Epithelial cell of esophagus (primary cell): ENCODE results near the gene REN.
A peak's percentile ranks its signal among the peaks of the same experiment; 100 is the strongest.

Source experiments
- DNase-seq: peaks from one replicate; pipeline ENCODE4 v3.0.0; 2010; ENCODE audit warnings: low read depth
- H3K4me3 ChIP-seq: 2 replicates; pipeline ENCODE4 v1.5.1; 2011; ENCODE audit warnings: mild to moderate bottlenecking, low read length, control low read depth
- TF ChIP-seq, protein P1 (sequence below): IDR thresholded peaks from 2 replicates; pipeline ENCODE4 v1.5.1; 2011; ENCODE audit warnings: low read depth, mild to moderate bottlenecking, low read length, control low read depth, inconsistent platforms; ENCODE audit not compliant: insufficient read depth; ENCODE audit errors: missing control alignments

The REN gene

DNA sequence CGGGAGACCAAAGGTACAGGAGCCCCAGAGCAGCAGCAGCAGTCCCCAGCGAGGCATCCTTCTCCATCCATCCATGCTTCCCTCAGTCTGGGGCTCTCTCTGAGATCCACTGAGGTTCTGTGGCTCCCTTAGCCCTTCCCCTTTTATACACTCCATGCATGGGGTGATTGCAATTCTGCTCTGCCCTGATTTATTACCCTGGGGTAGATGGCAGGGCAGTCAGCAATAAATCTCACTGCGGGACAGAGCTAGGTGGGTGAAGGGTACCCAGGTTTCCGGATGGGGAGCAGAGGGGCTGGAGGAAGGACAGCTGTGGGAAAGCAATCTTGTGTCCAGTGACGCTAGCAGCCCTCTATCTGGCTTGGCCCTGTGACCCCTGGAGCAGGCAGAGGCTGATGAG lies at the start of gene REN:
REN (minus strand) TSS at position 119 of the 400 bp plus-strand sequence; CDS start at position 75, 44 bp downstream.
- DNase-seq, result no peak
- TF ChIP-seq, protein P1, sequence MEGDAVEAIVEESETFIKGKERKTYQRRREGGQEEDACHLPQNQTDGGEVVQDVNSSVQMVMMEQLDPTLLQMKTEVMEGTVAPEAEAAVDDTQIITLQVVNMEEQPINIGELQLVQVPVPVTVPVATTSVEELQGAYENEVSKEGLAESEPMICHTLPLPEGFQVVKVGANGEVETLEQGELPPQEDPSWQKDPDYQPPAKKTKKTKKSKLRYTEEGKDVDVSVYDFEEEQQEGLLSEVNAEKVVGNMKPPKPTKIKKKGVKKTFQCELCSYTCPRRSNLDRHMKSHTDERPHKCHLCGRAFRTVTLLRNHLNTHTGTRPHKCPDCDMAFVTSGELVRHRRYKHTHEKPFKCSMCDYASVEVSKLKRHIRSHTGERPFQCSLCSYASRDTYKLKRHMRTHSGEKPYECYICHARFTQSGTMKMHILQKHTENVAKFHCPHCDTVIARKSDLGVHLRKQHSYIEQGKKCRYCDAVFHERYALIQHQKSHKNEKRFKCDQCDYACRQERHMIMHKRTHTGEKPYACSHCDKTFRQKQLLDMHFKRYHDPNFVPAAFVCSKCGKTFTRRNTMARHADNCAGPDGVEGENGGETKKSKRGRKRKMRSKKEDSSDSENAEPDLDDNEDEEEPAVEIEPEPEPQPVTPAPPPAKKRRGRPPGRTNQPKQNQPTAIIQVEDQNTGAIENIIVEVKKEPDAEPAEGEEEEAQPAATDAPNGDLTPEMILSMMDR, result no peak

DNA sequence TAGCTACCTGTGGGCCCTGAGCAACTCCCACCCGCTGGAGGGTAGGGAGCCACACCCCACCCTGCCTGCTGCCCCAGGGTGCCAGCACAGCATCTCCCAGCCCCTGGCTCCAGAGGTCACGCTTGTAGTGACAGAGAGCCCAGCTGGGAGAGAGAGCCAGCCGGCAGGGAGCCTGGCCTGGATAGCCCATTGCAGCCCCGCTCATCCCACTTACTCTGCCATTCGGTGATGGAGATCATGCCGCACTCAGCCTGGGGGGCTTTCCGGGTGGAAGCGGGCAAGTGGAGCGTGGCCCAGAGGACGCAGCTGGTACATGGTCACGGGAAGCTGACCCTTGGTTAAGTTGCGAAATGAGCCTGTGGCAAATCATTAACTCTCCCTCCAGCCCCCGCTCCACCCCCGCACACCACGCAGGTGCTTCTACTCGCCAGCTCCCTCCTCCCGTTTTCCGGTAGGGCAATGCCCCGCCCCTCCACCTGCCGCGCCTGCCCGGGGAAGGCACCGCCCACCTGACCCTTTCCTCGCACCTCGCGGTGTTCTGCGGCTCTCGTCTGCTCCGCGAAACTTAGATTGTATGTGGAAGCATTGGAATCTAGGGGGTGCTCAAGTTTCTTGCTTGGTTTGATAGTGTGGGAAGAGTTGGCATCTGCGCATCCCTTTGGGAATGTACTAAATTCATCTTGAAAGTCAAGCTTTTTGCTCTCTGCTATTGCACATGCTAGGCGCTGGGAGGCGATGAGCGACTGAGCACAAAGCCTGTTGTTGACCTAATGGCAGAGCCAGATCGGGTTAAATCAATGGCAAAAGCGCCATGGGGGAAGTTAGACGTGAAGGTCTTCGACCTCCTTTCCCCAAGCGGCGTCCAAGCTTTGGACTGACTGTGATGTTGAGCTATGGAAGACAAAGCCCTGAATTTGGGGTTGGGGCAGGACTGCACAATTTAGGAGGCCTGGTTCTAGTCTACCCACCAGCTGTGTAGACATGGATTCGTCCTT lies 47.8 kb upstream of the REN start, which contains the start of gene GOLT1A:
GOLT1A (minus strand) TSS at position 321 of the 995 bp plus-strand sequence; CDS start at position 239, 82 bp downstream.
- peak within 1 kb of the TSS; percentile 28 for H3K4me3 ChIP-seq
- TF ChIP-seq, protein P1, result peak; percentile 90
- peak; percentile 79 for DNase-seq

More for the DNA sequence above, at the start of gene REN:
- no peak within 1 kb of the TSS for H3K4me3 ChIP-seq

DNA sequence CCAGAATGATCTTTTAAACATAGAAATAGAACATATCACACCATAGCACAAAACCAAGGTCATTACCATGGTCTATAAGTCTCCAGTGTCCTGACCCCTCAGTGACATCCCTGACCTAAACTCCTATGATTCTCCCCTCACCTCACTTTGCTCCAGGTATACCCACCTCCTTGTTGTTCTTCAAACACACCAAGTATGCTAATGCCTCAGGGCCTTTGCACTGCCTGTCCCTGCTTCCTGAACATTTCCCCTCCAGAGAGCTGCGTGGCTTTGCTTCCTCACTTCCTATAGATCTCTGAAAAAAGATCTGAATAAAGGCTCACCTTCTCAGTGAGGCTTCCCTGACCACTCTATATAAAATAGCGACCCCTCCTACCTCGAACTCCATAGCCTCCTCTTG lies 46.6 kb upstream of the REN start:
- DNase-seq, result no peak
- H3K4me3 ChIP-seq, result no peak overlapping the region
- TF ChIP-seq, protein P1, result no peak

DNA sequence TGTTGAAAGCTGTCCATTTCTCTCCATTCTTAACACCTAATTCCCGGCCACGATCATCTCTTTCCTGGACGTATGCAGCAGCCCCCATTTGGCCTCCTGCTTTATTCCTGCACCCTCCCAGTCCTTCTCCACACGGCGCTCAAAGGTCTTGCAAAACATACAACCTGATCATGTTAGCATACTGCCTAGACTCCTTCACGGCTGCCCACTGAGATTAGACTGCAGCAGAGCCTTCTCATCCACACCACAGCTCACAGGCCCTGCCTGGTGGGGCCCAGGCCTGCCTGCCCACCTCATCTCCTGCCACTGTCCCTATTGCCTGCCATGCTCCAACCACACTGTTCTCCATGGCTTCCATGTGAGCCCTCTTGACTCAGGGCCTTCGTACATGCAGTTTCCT lies 44.9 kb upstream of the REN start:
- DNase-seq, result no peak
- TF ChIP-seq, protein P1, result no peak
- no peak overlapping the region for H3K4me3 ChIP-seq

DNA sequence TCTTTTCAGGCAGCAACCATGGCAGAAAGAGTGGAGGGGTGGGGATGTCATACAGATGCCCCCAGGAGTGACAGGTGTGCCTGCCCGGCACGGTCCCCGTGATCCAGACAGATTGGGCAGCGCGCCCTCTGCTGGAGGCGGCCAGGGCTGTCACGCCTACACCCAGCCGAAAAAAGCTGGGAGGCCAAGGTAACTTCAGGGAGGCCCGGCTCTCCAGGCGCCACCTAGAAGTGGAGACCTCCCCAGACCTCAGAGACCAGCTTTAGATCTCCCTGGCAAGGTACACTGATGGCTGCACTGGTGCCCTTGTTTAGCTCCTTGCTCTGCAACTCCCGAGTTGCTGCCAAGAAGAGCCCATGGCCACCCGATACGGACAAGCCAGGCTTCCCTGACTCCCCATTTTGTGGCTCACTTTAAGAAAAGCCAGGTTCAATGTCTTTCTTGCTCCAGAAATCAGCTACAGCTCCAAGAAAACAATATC lies 41.0 kb upstream of the REN start:
- no peak overlapping the region for H3K4me3 ChIP-seq
- DNase-seq, result peak; percentile 55
- TF ChIP-seq, protein P1, result peak; percentile 91

DNA sequence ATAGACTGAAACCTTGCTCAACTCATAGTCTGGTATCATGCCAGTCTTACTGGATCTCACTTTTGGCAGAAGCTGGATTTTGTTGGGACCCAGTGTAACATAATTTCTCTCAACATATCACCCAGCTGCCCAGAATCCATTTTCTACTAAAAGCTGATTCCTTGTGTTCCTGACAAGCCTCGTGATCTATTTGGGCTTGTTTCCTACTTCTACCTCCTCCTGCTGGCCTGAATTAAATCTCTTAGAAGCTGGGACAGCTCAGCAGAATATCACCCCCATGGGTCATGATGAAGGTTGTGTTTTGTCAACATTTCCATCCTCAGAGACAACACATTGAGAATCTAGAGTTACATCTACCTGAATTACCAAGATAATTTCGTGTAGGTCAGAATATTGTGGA lies 40.0 kb upstream of the REN start:
- no peak overlapping the region for H3K4me3 ChIP-seq
- DNase-seq, result no peak
- TF ChIP-seq, protein P1, result peak; percentile 17

DNA sequence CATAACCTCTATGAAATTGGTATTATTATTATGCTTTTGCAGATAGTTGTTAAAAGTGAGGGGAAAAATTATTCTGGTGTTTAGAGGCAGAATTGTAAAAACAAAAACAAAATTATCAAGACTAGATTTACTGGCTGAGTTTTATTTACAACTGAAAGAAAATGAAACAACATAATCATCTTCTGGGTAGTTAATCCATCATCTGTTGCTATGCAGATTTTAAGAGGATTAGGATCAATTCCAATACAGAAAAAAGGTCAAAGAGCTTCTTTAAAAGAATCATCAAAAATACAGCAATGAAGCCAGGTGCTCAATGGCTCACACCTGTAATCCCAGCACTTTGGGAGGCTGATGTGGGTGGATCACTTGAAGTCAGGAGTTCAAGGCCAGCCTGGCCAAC lies 39.3 kb upstream of the REN start:
- TF ChIP-seq, protein P1, result no peak
- H3K4me3 ChIP-seq, result no peak overlapping the region
- DNase-seq, result no peak
